ENCODE results near the gene SLC2A11. TPM values are rescaled to one million over a fixed set of nuclear protein-coding genes. Genes with fewer than 3 reads are reported as not detected.

SLC2A11 gene
- total RNA-seq, 1 donor from 2014 or later = 13.6 TPM

DNA sequence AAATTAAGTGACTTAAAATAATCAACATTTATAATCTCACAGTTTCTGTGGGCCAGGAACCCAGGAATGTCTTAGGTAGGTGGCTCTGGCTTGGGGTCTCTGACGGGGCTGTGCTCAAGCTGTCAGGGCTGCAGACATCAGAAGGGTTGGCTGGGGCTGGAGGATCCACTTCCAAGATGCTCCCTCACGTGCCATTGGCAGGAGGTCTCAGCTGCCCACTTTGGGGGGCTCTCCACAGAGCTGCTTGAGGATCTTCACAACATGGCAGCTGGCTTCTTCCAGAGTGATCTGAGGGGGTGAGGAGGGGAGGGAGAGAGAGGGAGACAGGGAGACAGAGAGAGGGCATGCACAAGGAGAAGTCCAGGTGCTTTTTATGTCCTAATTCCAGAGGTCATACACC, 18.1 kb downstream of the SLC2A11 start:
- DNase-seq (ENCODE audit: low spot score) (no peak), ATAC-seq (no peak)
- intact Hi-C loops (cut with DNase I) = no loop called here

DNA sequence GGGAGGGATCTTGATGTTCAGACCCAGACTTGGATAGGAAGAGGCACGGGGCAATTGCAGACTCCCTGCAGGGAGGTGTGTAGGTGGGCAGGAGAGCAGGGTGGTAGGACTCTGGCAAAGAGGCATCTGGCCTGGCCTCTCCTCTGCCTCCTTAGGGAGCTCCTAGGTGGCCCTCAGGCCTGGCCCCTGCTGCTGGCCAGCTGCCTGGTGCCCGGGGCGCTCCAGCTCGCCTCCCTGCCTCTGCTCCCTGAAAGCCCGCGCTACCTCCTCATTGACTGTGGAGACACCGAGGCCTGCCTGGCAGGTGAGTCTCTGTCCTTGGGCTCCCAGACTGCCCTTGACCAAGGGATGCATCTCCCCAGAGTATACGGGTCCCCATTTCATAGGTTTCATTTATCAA, 19.9 kb downstream of the SLC2A11 start:
- no peak for ATAC-seq
- intact Hi-C loops (cut with DNase I) = no loop called here
- DNase-seq (ENCODE audit: low spot score) = no peak

DNA sequence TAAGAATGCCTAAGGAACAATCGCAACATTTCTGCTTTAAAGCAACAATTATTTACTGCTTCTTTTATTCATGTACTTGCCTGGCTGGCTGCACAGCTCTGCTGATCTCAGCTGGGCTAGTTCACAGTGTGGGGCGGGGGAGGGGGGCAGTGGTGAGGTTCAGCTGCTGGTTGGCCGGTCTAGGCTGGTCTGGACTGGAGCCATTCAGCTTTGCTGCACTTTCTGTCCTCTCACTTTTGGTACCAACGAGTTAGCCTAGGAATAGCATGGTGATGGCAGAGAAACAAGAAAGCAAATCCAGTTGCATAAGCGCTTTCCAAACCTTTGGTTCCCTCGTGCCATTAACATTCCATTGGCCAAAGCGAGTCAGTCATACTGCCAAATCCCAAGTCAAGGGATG, 20.5 kb downstream of the SLC2A11 start:
- DNase-seq (ENCODE audit: low spot score) (no peak), ATAC-seq (no peak)
- intact Hi-C loops (cut with DNase I) = no loop called here

DNA sequence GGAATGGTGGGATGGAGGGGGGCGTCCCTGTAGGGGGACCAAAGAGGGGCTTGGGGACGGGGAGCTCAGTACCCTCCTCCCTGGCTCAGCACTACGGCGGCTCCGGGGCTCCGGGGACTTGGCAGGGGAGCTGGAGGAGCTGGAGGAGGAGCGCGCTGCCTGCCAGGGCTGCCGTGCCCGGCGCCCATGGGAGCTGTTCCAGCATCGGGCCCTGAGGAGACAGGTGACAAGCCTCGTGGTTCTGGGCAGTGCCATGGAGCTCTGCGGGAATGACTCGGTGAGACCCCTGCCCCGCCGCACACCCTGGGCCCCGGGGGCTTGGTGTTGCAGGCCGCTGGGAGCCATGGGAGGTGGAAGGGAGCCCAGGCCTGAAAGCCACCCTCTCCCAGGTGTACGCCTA, 24.7 kb downstream of the SLC2A11 start:
- intact Hi-C loops (cut with DNase I) = no loop called here
- ATAC-seq = no peak
- no peak for DNase-seq (ENCODE audit: low spot score)

DNA sequence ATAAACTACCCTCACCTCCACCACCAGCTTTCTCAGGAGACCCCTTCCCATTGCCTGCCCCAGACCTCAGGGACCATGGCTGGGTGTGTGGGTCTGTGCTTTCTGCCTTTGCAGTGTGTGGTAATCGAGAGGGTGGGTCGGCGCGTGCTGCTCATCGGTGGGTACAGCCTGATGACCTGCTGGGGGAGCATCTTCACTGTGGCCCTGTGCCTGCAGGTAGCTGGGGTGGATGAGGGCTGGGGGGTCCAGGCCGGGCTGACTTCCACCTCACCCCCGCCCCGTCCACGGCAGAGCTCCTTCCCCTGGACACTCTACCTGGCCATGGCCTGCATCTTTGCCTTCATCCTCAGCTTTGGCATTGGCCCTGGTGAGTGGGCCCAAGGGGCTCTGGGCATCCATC, 26.0 kb downstream of the SLC2A11 start:
- intact Hi-C loops (cut with DNase I) = no loop called here
- ATAC-seq = no peak
- no peak for DNase-seq (ENCODE audit: low spot score)

DNA sequence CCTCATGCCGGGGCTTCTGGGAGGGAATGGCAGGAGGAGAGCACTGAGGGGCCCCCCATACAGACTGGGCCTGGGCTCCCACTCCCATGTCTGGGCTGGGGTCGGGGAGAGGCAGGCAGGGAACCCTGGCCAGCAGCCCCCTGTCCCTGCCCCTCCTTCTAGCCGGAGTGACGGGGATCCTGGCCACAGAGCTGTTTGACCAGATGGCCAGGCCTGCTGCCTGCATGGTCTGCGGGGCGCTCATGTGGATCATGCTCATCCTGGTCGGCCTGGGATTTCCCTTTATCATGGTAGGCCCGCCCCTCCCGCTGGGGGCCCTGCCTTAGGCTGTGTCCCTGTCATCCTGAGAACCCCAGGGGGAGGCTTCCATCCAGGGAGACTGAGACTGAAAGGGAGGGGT, 26.5 kb downstream of the SLC2A11 start:
- DNase-seq (ENCODE audit: low spot score) = no peak
- intact Hi-C loops (cut with DNase I) = no loop called here
- no peak for ATAC-seq

DNA sequence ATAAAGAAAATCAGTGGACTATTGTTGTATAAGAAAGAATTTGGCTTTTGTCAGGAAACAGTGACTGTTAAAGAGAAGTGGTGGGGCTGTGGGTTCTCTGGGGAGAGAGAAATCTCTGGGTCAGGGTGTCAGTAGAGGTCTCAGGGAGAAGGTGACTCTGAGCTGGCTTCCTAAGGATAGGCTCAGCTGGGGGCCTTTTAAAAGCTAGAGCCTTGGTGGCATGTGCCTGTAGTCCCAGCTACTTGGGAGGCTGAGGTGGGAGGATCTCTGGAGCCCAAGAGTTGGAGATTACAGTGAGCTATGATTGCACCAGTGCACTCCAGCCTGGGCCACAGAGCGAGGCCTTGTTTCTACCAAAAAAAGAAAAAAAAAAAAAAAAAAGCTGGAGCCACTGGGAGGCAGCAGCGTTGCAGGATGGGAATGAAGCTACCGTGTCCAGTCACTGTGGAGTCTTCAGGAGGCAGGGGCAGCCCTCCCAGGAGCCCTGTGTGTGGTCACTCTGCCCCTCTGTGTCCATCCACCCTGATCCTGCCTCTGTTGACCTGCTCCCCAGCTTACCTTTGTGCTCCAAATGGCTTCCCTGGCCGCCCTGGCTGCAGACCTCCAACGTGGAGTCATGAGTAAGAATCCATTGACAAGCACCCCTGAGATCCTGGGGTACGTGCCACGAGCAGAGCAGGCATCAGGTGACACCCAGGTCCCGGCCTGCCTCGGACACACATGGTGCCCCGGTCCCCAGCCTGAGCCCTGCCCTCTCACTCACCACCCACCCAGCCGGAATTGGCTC, 31.1 kb downstream of the SLC2A11 start:
- ATAC-seq (peak; percentile 24), DNase-seq (ENCODE audit: low spot score) (no peak)
- intact Hi-C loops (cut with DNase I) = no loop called here

DNA sequence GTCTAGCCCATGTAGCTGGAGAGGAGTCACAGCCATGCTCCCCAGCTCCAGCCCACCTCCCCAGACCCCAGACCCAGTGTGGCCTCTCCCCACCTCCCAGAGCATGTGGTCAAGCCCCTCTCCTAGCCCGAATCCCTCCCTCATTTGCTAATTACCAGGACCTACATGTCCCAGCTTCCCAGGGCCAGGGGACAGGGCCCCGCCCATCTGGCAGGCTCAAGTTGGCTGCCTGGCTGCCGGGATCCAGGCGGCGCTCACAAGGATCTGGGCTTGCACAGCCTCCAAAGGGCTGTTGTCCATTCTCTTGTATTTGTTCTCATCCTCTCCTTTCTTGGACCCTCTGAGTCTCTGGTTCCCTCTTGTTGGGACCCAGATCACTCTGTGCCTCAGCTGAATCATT, 31.9 kb downstream of the SLC2A11 start:
- no peak for ATAC-seq
- no peak for DNase-seq (ENCODE audit: low spot score)

DNA sequence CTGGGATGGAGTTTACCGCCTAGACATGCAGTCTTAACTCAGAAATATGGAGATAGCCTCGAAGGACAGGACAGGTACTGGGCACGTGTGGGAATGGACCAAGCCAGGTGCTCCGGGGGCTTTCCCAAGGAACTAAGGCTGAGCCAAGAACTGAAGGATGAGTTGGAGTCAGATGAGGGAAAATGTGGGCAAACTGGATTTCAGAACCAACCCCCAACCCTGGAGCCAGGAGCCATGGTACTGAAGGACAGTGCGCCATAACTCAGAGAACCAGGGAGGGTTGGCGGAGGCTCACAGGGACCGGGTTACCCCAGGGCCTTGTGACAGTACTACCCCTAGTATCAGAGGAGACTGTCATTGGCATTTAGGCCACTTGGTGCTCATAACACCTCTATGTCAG, 34.1 kb downstream of the SLC2A11 start:
- ATAC-seq (no peak), DNase-seq (ENCODE audit: low spot score) (no peak)
- intact Hi-C loops (cut with DNase I) = no loop called here

More for the DNA sequence above, 31.9 kb downstream of the SLC2A11 start:
- intact Hi-C loops (cut with DNase I) = no loop called here

DNA sequence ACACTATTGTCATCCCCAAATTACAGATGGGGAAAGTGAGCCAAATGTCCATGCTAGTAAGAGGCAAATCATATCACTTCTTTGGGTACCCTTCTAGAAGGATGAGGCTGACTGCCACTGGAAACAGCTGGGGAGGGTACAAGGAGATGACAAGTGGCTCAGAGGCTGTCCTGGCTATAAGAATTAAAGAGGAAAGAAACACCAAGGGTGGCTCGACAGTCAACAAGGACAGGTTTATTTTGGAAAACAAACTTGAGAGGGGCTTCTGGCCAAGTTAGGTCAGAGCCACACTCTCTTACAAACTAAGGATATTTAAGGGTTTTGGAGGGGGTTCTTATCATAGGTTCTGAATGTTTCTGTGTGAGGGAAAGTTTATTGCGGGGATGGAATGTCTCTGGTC, 34.5 kb downstream of the SLC2A11 start:
- intact Hi-C loops (cut with DNase I) = no loop called here
- DNase-seq (ENCODE audit: low spot score) (no peak), ATAC-seq (no peak)

DNA sequence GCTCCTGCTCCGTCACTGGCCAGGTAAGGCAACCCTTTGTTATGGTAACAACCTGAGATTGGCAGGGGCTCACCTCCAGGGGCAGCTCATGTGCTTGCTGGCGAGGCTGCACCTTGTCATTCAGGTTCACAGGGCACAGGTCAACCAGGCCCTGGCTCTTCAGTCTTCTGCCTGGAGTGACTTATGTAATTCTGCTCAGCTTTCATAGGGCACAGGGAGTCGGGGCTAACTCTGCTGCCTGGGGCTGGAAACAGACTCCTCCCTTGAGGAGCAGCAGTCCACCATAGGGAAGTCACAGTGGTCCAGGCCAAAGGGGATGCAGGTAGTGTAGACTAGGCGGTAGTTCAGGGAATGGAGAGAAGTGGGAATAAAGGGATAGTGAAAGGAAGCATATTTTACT, 35.0 kb downstream of the SLC2A11 start:
- intact Hi-C loops (cut with DNase I) = no loop called here
- DNase-seq (ENCODE audit: low spot score) (no peak), ATAC-seq (no peak)

DNA sequence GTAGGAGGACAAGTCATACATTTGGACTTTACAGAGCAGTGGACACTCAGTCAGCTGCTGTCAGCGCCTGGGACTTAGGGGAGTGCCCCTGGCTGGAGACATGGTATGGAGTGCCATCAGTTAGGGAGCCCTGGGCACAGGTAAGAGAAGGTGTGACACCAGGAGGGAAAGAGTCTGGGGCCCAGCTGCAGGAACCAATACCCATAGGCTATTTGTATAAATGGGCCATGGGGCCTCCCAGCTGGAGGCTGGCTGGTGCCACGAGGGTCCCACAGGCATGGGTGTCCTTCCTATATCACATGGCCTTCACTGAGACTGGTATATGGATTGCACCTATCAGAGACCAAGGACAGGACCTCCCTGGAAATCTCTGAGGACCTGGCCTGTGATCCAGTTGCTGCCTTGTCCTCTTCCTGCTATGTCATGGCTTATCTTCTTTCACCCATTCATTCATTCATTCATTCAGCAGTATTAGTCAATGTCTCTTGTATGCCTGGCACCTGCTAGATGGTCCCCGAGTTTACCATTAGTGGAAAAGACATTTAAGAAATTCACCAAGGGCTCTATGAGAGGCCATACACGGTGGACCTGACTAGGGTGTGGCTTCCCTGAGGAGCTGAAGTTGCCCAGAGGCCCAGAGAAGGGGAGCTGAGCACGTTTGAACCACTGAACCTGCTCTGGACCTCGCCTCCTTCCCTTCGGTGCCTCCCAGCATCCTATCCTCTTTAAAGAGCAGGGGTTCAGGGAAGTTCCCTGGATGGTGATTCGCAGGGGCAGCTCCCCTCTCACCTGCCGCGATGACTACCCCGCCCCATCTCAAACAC, 35.7 kb downstream of the SLC2A11 start:
- intact Hi-C loops (cut with DNase I) = no loop called here
- no peak for DNase-seq (ENCODE audit: low spot score)

DNA sequence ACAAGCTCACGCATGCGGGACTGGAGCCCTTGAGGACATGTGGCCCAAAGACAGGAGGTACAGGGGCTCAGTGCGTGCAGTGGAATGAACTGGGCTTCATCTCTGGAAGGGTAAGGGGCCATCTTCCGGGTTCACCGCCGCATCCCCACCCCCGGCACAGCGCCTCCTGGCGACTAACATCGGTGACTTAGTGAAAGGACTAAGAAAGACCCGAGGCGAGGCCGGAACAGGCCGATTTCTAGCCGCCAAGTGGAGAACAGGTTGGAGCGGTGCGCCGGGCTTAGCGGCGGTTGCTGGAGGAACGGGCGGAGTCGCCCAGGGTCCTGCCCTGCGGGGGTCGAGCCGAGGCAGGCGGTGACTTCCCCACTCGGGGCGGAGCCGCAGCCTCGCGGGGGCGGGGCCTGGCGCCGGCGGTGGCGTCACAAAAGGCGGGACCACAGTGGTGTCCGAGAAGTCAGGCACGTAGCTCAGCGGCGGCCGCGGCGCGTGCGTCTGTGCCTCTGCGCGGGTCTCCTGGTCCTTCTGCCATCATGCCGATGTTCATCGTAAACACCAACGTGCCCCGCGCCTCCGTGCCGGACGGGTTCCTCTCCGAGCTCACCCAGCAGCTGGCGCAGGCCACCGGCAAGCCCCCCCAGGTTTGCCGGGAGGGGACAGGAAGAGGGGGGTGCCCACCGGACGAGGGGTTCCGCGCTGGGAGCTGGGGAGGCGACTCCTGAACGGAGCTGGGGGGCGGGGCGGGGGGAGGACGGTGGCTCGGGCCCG, 36.5 kb downstream of the SLC2A11 start, which contains the start of gene MIF:
TSS of gene MIF (plus strand) at position 439 of the 765 bp plus-strand sequence. CDS start at position 531, 92 bp downstream.
- peak; percentile 95 for ATAC-seq
- intact Hi-C loops (cut with DNase I) = no loop called here
- peak; percentile 97 for DNase-seq (ENCODE audit: low spot score)

More for the DNA sequence above, 35.7 kb downstream of the SLC2A11 start:
- ATAC-seq = no peak

DNA sequence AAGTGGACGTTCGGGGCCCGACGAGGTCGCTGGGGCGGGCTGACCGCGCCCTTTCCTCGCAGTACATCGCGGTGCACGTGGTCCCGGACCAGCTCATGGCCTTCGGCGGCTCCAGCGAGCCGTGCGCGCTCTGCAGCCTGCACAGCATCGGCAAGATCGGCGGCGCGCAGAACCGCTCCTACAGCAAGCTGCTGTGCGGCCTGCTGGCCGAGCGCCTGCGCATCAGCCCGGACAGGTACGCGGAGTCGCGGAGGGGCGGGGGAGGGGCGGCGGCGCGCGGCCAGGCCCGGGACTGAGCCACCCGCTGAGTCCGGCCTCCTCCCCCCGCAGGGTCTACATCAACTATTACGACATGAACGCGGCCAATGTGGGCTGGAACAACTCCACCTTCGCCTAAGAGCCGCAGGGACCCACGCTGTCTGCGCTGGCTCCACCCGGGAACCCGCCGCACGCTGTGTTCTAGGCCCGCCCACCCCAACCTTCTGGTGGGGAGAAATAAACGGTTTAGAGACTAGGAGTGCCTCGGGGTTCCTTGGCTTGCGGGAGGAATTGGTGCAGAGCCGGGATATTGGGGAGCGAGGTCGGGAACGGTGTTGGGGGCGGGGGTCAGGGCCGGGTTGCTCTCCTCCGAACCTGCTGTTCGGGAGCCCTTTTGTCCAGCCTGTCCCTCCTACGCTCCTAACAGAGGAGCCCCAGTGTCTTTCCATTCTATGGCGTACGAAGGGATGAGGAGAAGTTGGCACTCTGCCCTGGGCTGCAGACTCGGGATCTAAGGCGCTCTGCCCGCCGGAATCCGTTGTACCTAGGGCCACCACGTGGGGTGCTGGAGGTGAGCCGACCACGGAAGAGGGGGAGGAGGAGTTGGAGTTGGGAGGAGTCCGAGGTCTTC, 37.3 kb downstream of the SLC2A11 start:
- intact Hi-C loops (cut with DNase I) = no loop called here
- ATAC-seq (peak; percentile 56), DNase-seq (ENCODE audit: low spot score) (peak; percentile 79)

DNA sequence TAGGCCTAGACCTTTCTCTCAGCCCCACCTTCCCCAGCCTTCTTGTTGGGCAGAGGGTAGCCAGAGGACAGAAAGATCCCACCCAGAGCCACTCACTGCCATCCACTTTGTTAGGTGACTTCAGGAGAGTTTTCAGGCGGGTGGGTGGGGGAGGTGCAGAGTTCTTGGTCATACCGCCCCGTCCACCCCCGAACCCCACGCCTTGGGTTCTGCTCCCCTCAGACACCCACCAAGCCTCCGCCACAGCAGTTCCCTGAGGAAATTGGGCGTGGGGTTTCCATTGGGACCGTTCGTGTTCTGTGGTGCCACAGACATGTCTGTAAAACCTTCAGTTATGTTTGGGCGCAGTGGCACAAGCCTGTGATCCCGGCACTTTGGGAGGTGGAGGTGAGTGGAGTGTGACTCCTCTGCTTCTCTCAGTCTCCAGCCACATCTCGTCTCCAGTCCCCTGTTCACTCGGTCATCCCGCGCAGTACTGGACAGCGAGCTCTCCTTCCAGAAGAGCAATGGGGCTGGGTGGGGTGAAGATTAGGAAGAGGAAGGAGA, 38.0 kb downstream of the SLC2A11 start:
- no peak for ATAC-seq
- intact Hi-C loops (cut with DNase I) = no loop called here
- DNase-seq (ENCODE audit: low spot score) = no peak

DNA sequence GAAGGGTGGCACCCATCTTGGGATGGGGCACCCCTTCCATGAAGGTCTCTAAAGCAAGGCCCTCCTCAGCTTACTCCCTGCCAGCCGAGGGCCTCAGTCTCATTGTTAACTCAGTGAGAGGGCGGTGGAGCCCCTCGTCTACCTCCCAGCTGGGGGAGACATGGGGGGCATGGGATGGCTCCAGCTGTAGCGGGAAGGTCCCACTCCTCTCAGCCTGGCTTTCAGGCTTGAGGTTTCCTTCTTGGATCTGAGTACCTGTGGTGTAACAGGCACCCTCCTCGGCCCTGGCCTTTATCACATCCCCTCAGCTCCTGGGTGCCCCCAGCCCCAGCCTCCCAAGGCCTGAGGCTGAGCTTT, 38.5 kb downstream of the SLC2A11 start:
- ATAC-seq = no peak
- intact Hi-C loops (cut with DNase I) = no loop called here
- DNase-seq (ENCODE audit: low spot score) = no peak

DNA sequence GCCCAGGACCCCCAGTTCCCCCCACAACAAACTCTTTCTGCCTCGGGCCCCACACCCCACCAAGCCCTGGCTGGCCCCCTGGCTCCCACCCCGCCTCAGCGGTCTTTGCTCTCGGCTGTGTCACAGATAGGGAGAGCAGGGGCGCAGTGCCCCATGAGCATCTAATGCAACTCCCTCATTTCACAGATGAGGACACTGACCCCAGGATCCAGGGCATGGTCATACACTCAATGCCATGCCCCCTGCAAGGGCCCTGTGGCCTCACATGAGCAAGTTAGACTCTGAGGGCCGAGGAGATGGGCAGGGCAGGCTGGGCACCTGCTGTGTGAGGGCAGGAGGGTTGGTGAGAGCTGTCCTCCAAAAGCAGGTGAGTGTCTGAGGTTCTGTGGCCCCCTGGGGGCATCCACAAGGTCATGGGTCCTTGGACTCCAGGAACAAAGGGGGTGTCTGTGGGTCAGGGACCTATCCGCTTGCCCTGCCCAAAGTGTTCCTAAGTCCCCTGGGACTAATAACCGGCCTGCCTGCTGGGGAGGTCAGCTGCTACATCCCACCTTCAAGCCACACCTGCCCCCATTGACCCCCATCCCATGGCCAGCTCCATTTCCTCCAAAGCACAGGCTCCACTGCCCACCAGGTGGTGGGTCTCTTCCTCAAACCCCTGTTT, 39.0 kb downstream of the SLC2A11 start:
- DNase-seq (ENCODE audit: low spot score) = no peak
- ATAC-seq = no peak
- intact Hi-C loops (cut with DNase I) = no loop called here

DNA sequence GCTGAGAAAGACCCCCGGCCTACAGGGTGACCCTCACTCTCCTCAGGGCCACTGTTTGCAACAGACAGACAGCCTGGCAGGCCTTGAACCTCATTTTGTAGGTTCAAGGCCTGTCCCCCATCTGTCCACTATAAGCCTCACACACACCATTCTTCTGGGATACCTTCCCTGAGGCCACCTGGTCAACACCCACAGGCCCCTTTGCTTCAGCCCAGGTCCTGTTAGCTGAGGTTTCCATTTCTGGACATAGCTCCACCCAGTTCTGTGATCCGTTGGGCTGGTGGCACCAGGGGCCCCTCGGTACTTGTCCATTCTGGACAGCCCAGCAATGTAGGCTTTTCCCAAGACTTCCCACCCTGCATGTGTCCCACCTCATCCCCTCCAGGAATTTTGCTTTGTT, 39.6 kb downstream of the SLC2A11 start:
- intact Hi-C loops (cut with DNase I) = no loop called here
- DNase-seq (ENCODE audit: low spot score) (no peak), ATAC-seq (no peak)

All from sciatic nerve (tissue), 2 donors.